K562 (cell line): Measurements from ENCODE around the gene SH3BP5.

Experiments
- CTCF ChIP-seq, 3 experiments: IDR thresholded peaks in 2 of 3; conservative IDR thresholded peaks in 1 of 3; 2 replicates each; pipeline ENCODE4 v1.5.1; 2011 to 2012; ENCODE audit warnings: low read length in 3 of 3, mild to moderate bottlenecking in 3 of 3, control low read depth in 2 of 3, improper control_type of control experiment in 1 of 3, inconsistent platforms in 1 of 3, low read depth in 1 of 3, mixed read lengths in 1 of 3, moderate library complexity in 1 of 3; ENCODE audit not compliant: insufficient read depth in 2 of 3
- GMEB1 ChIP-seq: fragments of 250-450 bp; sonication (Bioruptor Pico); IDR thresholded peaks from 2 replicates; pipeline ENCODE4 v1.4.0; 2020; ENCODE audit warnings: mild to moderate bottlenecking
- MLX ChIP-seq, 2 experiments: fragments of 450-650 bp in 1 of 2; sonication (generic) in 1 of 2; formaldehyde crosslinking; conservative IDR thresholded peaks; 2 replicates each; pipeline versions ENCODE4 v1.4.0 to v1.8.1; 2020 to 2022; ENCODE audit warnings: mild to moderate bottlenecking in 1 of 2, missing genetic modification reagents in 1 of 2
- RCOR1 ChIP-seq, 2 experiments: IDR thresholded peaks; 2 replicates each; pipeline ENCODE4 v1.6.1; 2012; ENCODE audit warnings: low read depth in 2 of 2, low read length in 2 of 2, borderline replicate concordance in 1 of 2, improper control_type of control experiment in 1 of 2
- RNF219 ChIP-seq: fragments of 250-450 bp; sonication (Bioruptor Pico); IDR thresholded peaks from 2 replicates; pipeline ENCODE4 v1.5.0; 2022; ENCODE audit warnings: mild to moderate bottlenecking
- SMARCC2 ChIP-seq: fragments of 450-650 bp; IDR thresholded peaks from 2 replicates; pipeline ENCODE4 v1.6.1; 2017; ENCODE audit warnings: antibody characterized with exemption, moderate library complexity, mild to moderate bottlenecking, low read depth
- USF1 ChIP-seq: sonication (generic); formaldehyde crosslinking; IDR thresholded peaks from 2 replicates; pipeline ENCODE4 v1.9.0; 2022; ENCODE audit warnings: mild to moderate bottlenecking, missing genetic modification reagents

- TF ChIP-seq MLX (CRISPR knock-in tag; conservative IDR thresholded peaks at IDR 0.05) = no peak
- no peak for TF ChIP-seq GMEB1 (CRISPR knock-in tag)
- no peak for TF ChIP-seq RNF219 (CRISPR knock-in tag)
- TF ChIP-seq RCOR1 (IDR thresholded peaks at IDR 0.05; ENCODE audit: borderline replicate concordance in 1 of 2, low read depth in 2 of 2, low read length in 2 of 2) = no peak
- no peak for TF ChIP-seq CTCF (IDR thresholded peaks at IDR 0.05 in 2 of 3, conservative IDR thresholded peaks at IDR 0.05 in 1 of 3; ENCODE audit: insufficient read depth in 2 of 3, low read depth in 1 of 3, low read length in 3 of 3)
- no peak for TF ChIP-seq USF1 (CRISPR knock-in tag)
- TF ChIP-seq SMARCC2 = no peak
Measured at GRCh38 chr3:15303216-15303615, 29.2 kb downstream of the SH3BP5 start.
